Smooth muscle cell of the brain vasculature (primary cell): ENCODE data around the gene GLS.

Experiments used
- DNase-seq: peaks from one replicate; pipeline ENCODE4 v3.0.0-alpha.2; 2012; ENCODE audit warnings: low read depth, low spot score

The GLS gene

DNA sequence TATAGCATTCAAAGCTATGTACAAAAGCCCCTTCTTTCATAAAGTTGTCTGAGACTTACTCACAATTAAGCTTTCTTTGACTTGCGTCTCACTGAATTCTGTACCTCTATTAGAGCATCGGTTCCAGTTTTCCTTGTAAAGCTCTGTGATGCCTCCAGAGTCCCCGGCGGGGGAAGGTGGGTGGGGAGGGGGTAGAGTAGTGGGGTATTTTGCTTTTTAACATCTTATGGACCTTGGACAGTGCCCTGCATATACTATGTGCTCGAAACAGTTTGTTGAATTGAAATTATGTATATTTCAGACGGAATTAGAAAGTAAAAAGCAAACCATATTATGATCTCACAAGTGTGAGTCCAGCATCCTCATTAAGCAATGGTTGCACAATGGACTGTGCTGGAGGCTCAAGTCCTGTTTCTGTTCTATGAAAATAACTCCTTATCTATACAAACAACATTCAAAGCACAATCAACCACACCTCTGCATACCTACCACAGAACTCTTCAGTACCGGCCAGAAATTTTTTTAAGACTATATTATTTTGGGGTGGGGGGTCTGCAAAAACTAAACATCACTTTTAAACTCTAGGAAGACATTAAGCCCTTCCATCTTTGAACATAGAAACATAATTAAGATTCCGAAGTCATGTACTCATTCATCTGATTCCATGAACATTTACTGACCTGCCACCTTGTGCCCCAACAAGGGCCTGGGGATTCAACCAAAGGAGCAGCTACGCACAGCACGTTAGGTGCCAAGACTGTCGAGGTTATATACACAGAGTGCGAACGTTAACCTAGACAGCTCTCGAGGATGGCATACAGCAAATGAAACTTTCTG lies 132.4 kb downstream of the GLS start:
- no peak for DNase-seq

DNA sequence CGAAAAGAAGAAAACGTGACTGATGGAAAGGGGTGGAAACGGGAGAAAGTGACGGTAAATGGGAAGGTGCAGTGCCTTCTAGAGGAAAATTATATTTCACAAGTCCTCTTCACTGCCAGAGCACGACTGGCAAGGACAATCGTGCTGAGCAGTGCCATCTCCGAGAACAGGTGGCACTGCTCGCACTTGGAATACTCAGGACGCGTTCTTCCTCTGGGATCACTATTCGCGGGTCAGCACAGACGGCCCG lies 133.0 kb downstream of the GLS start:
- no peak for DNase-seq

DNA sequence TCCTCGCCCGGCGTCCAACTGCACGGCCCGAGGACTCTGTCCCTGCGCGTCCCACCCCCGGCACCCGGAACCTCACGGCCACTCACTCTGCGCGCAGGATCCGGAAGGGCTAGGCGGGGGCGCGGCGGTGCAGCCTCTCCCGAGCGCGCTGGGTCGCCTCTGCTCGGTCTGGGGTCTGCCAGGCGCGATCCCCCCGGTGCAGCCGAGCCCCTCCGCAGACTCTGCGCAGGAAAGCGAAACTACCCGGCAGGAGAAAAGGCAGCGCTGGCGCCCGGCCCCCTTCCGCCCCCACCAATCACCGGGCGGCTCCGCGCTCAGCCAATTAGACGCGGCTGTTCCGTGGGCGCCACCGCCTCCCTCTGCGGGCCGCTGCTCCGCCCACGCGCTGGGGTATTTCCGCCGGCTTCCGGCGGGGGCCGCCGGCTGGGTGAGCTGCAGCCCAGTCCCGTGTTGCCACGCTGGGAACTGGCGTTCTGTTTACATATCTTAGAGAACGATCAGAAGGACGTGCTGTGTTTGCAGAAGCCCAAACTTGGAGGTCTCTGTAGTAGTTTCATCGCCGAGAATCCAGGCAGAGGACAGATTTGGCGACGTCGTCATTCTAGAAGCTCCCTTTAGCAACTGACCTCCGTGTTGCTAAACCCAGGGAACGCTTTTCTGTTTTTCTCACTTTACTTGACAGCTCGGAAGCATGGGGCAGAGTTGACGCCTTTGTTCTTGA lies 133.5 kb downstream of the GLS start, which contains the start of gene STAT1:
TSS of gene STAT1 (minus strand) at position 240 of the 721 bp plus-strand sequence. CDS start 4,168 bp downstream, outside the sequence.
- DNase-seq, result peak; percentile 70

DNA sequence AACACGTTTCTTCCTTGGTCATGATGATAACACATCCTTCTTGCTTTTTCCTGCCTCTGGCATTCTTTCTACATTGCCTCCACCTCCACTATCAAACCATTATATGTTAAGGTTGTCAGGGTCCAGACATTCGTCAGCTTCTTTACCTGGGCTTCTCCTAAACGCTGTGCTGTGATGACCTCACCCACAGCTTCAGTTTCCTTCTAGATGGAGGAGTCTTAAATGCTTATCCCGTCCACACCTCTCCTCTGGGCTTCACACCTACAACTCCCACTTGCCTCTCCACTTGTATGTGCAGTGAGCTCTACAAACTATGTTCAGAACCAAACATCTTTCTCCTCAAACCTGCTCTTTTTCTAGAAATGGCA lies 134.0 kb downstream of the GLS start:
- no peak for DNase-seq
